GM19193 (cell line): Measurements from ENCODE around the gene RNF130.

ENCODE experiments used
- POLR2A ChIP-seq: IDR thresholded peaks from 4 replicates; pipeline ENCODE4 v1.6.1; 2011; ENCODE audit not compliant: insufficient read depth, insufficient read length; ENCODE audit errors: extremely low read depth

RNF130 gene

GRCh38 chr5:180027459-180028089, 44.0 kb downstream of the RNF130 start:
- TF ChIP-seq POLR2A = no peak

GRCh38 chr5:180026734-180027458, 44.7 kb downstream of the RNF130 start:
- TF ChIP-seq POLR2A = no peak

GRCh38 chr5:180026320-180026719, 45.2 kb downstream of the RNF130 start:
- TF ChIP-seq POLR2A = no peak

GRCh38 chr5:180021900-180022299, 49.7 kb downstream of the RNF130 start:
- no peak for TF ChIP-seq POLR2A

GRCh38 chr5:180020176-180020575, 51.4 kb downstream of the RNF130 start:
- no peak for TF ChIP-seq POLR2A

- no peak for TF ChIP-seq POLR2A
These were observed 53.1 kb downstream of the RNF130 start for GRCh38 chr5:180018347-180019060.

GRCh38 chr5:180013678-180014077, 57.9 kb downstream of the RNF130 start:
- TF ChIP-seq POLR2A = no peak

- no peak for TF ChIP-seq POLR2A
These were observed 59.2 kb downstream of the RNF130 start for GRCh38 chr5:180012316-180012715.

GRCh38 chr5:180010636-180011035, 60.9 kb downstream of the RNF130 start:
- TF ChIP-seq POLR2A = no peak

- TF ChIP-seq POLR2A = no peak
These were observed 62.0 kb downstream of the RNF130 start for GRCh38 chr5:180009581-180009980.

GRCh38 chr5:180008433-180008832, 63.1 kb downstream of the RNF130 start:
- TF ChIP-seq POLR2A = no peak

- no peak for TF ChIP-seq POLR2A
These were observed 64.0 kb downstream of the RNF130 start for GRCh38 chr5:180007582-180007981.

- no peak for TF ChIP-seq POLR2A
These were observed 65.4 kb downstream of the RNF130 start for GRCh38 chr5:180006141-180006540.

- TF ChIP-seq POLR2A = no peak
These were observed 68.4 kb downstream of the RNF130 start for GRCh38 chr5:180003127-180003526.

GRCh38 chr5:180001742-180002141, 69.8 kb downstream of the RNF130 start:
- TF ChIP-seq POLR2A = no peak

- TF ChIP-seq POLR2A = no peak
These were observed 70.4 kb downstream of the RNF130 start for GRCh38 chr5:180001136-180001535.

GRCh38 chr5:179998485-179998884, 73.1 kb downstream of the RNF130 start:
- no peak for TF ChIP-seq POLR2A
